HepG2 (cell line): ENCODE results near the gene MARCO.

Source experiments
- ARNT ChIP-seq: fragments of 450-650 bp; IDR thresholded peaks from 2 replicates; pipeline ENCODE4 v1.6.1; 2017
- ATF3 ChIP-seq: sonication (generic); formaldehyde crosslinking; IDR thresholded peaks from 2 replicates; pipeline ENCODE4 v1.4.0; 2020; ENCODE audit warnings: missing genetic modification reagents
- IKZF4 ChIP-seq: sonication (generic); formaldehyde crosslinking; IDR thresholded peaks from 2 replicates; pipeline ENCODE4 v1.5.1; 2020; ENCODE audit warnings: borderline replicate concordance, mild to moderate bottlenecking, low read depth, missing genetic modification reagents; ENCODE audit errors: not compliant biosample characterization
- MAFK ChIP-seq, 2 experiments: IDR thresholded peaks in 1 of 2; conservative IDR thresholded peaks in 1 of 2; 2 replicates each; pipeline ENCODE4 v1.6.1; 2011; ENCODE audit warnings: improper control_type of control experiment in 2 of 2, low read length in 2 of 2
- MEF2D ChIP-seq: sonication (generic); formaldehyde crosslinking; IDR thresholded peaks from 2 replicates; pipeline ENCODE4 v1.5.1; 2020; ENCODE audit warnings: mild to moderate bottlenecking, missing genetic modification reagents
- NR2C2 ChIP-seq: sonication (generic); formaldehyde crosslinking; IDR thresholded peaks from 2 replicates; pipeline ENCODE4 v1.4.0; 2020; ENCODE audit warnings: missing genetic modification reagents, mild to moderate bottlenecking, moderate library complexity, borderline replicate concordance
- REST ChIP-seq, 2 experiments: IDR thresholded peaks; 2 replicates each; pipeline ENCODE4 v1.6.1; 2011 to 2012; ENCODE audit warnings: low read length in 2 of 2, borderline replicate concordance in 1 of 2, low read depth in 1 of 2, mild to moderate bottlenecking in 1 of 2, moderate library complexity in 1 of 2
- TCF7 ChIP-seq: sonication (generic); IDR thresholded peaks from 2 replicates; pipeline ENCODE4 v1.6.1; 2016; ENCODE audit warnings: antibody characterized with exemption, low read depth
- TRIM24 ChIP-seq: sonication (generic); formaldehyde crosslinking; IDR thresholded peaks from 2 replicates; pipeline ENCODE4 v1.8.0; 2022; ENCODE audit warnings: mild to moderate bottlenecking, missing genetic modification reagents
- ZNF207 ChIP-seq: fragments of 450-650 bp; IDR thresholded peaks from 2 replicates; pipeline ENCODE4 v1.6.1; 2016; ENCODE audit warnings: antibody characterized with exemption, borderline replicate concordance
- ZNF337 ChIP-seq: sonication (generic); formaldehyde crosslinking; IDR thresholded peaks from 2 replicates; pipeline ENCODE4 v1.5.1; 2020; ENCODE audit warnings: missing genetic modification reagents, low read depth, mild to moderate bottlenecking, borderline replicate concordance

- no peak for TF ChIP-seq ARNT
- TF ChIP-seq REST (IDR thresholded peaks at IDR 0.05; ENCODE audit: borderline replicate concordance in 1 of 2, low read depth in 1 of 2, low read length in 2 of 2) = no peak
- no peak for TF ChIP-seq MAFK (conservative IDR thresholded peaks at IDR 0.05 in 1 of 2, IDR thresholded peaks at IDR 0.05 in 1 of 2; ENCODE audit: low read length in 2 of 2)
- no peak for TF ChIP-seq IKZF4 (CRISPR knock-in tag)
- no peak for TF ChIP-seq ZNF207
- no peak for TF ChIP-seq NR2C2 (CRISPR knock-in tag)
- no peak for TF ChIP-seq ZNF337 (CRISPR knock-in tag)
- TF ChIP-seq ATF3 = no peak
- TF ChIP-seq TCF7 = no peak
- TF ChIP-seq MEF2D (CRISPR knock-in tag) = no peak
- no peak for TF ChIP-seq TRIM24
Measured at GRCh38 chr2:118971245-118972122, 29.5 kb downstream of the MARCO start.
